Measurements from ENCODE around the gene PCDHGA1. TPM values are rescaled to one million over a fixed set of nuclear protein-coding genes. Genes with fewer than 3 reads are reported as not detected.

Gene PCDHGA1
- total RNA-seq, 1 experiment from 2014 or later, result 0.04 TPM

GRCh38 chr5:141343242-141343952, 13.1 kb downstream of the PCDHGA1 start, which contains the start of gene PCDHGA3:
Gene PCDHGA3 (plus strand): TSS chr5:141343829. CDS start chr5:141344034, 205 bp downstream.
- H3K4me1 ChIP-seq (ENCODE audit: insufficient read depth, low read length), result no peaks in the 10 kb centered on the region
- H3K27me3 ChIP-seq (ENCODE audit: low read length), result no peaks in the 10 kb centered on the region
- no peak for ATAC-seq
- intact Hi-C loops (cut with micrococcal nuclease), result no loop called here
- no peak within 1 kb of the TSS for H3K27ac ChIP-seq (ENCODE audit: low read length)
- no peak within 1 kb of the TSS for H3K4me2 ChIP-seq (ENCODE audit: low read length)
- no peaks in the 10 kb centered on the region for H3K9me2 ChIP-seq (replicated peaks; ENCODE audit: low read length)
- H3K79me2 ChIP-seq (ENCODE audit: low read length), result no peaks in the 10 kb centered on the region
- no peaks in the 10 kb centered on the region for H4K20me1 ChIP-seq (ENCODE audit: low read length)
- no peak within 1 kb of the TSS for H2AFZ ChIP-seq (ENCODE audit: low read length)
- H3K36me3 ChIP-seq (ENCODE audit: low read depth, low read length), result no peaks in the 10 kb centered on the region
- no peak within 1 kb of the TSS for H3K9ac ChIP-seq (ENCODE audit: low read length)
- POLR2A ChIA-PET (ENCODE audit: unreplicated experiment), result no interaction called here
- no peaks in the 10 kb centered on the region for H3K9me3 ChIP-seq (ENCODE audit: low read length)
- no TSS peak for BruUV-seq (replicated peaks)
- no peaks in the 10 kb centered on the region for H3F3A ChIP-seq (ENCODE audit: low read length, unreplicated experiment)
- H3K4me3 ChIP-seq (ENCODE audit: low read length), result no peak within 1 kb of the TSS
- CTCF ChIA-PET, result no interaction called here
- TF ChIP-seq EZH2phosphoT487 (IDR thresholded peaks at IDR 0.05; ENCODE audit: borderline replicate concordance, low read length), result no peak
- no peak for TF ChIP-seq EZH2 (IDR thresholded peaks at IDR 0.05; ENCODE audit: low read length, unreplicated experiment)
- no peak; the same call in 1 of the 2 replicates for TF ChIP-seq CTCF (conservative IDR thresholded peaks at IDR 0.05; ENCODE audit: low read depth, low read length)
- DNase-seq, result no peak

- intact Hi-C loops (cut with micrococcal nuclease), result no loop called here
- POLR2A ChIA-PET (ENCODE audit: unreplicated experiment), result no interaction called here
- H3F3A ChIP-seq (ENCODE audit: low read length, unreplicated experiment), result no peaks in the 10 kb centered on the region
Observed at GRCh38 chr5:141343953-141344463, 13.7 kb downstream of the PCDHGA1 start.

More at GRCh38 chr5:141343953-141344463, 13.7 kb downstream of the PCDHGA1 start:
- no peaks in the 10 kb centered on the region for H3K9me3 ChIP-seq (ENCODE audit: low read length)
- H4K20me1 ChIP-seq (ENCODE audit: low read length), result no peaks in the 10 kb centered on the region
- H3K9me2 ChIP-seq (replicated peaks; ENCODE audit: low read length), result no peaks in the 10 kb centered on the region
- no peak for TF ChIP-seq EZH2phosphoT487 (IDR thresholded peaks at IDR 0.05; ENCODE audit: borderline replicate concordance, low read length)
- no peak for TF ChIP-seq EZH2 (IDR thresholded peaks at IDR 0.05; ENCODE audit: low read length, unreplicated experiment)
- no peak for TF ChIP-seq CTCF (conservative IDR thresholded peaks at IDR 0.05; ENCODE audit: low read depth, low read length)
- no peak overlapping the region for H3K4me3 ChIP-seq (ENCODE audit: low read length)
- no peak overlapping the region for H3K27ac ChIP-seq (ENCODE audit: low read length)
- H3K9ac ChIP-seq (ENCODE audit: low read length), result no peak overlapping the region
- H3K4me2 ChIP-seq (ENCODE audit: low read length), result no peak overlapping the region
- DNase-seq (no peak), ATAC-seq (no peak)
- H3K4me1 ChIP-seq (ENCODE audit: insufficient read depth, low read length), result no peaks in the 10 kb centered on the region
- CTCF ChIA-PET, result no interaction called here
- no peaks in the 10 kb centered on the region for H3K79me2 ChIP-seq (ENCODE audit: low read length)
- no peaks in the 10 kb centered on the region for H3K36me3 ChIP-seq (ENCODE audit: low read depth, low read length)
- no peak overlapping the region for H2AFZ ChIP-seq (ENCODE audit: low read length)
- BruUV-seq (replicated peaks), result no TSS peak
- no peaks in the 10 kb centered on the region for H3K27me3 ChIP-seq (ENCODE audit: low read length)
